Gastrocnemius medialis (tissue), 4 donors: ENCODE data around the gene ERICH6.

Experiments
- CTCF ChIP-seq, 5 experiments: fragments of 450-650 bp in 3 of 5; fragments of 200-600 bp in 2 of 5; sonication (generic) in 2 of 5; IDR thresholded peaks in 4 of 5; conservative IDR thresholded peaks in 1 of 5; 1 replicate in 4 of 5; 2 replicates in 1 of 5; pipeline ENCODE4 v1.5.1; 2016 to 2019; ENCODE audit warnings: antibody characterized with exemption in 5 of 5, mild to moderate bottlenecking in 3 of 5, moderate library complexity in 3 of 5
- POLR2A ChIP-seq, 2 donors: fragments of 450-650 bp; IDR thresholded peaks; one replicate each; pipeline ENCODE4 v1.6.1; 2017; ENCODE audit warnings: antibody characterized with exemption in 2 of 2, mild to moderate bottlenecking in 2 of 2, moderate library complexity in 2 of 2

GRCh38 chr3:150746791-150747590 lies 43.3 kb upstream of the ERICH6 start:
- TF ChIP-seq CTCF (IDR thresholded peaks at IDR 0.05 in 4 of 5, conservative IDR thresholded peaks at IDR 0.05 in 1 of 5), result no peak
- TF ChIP-seq POLR2A (IDR thresholded peaks at IDR 0.05), result no peak
